Astrocyte (in vitro differentiated cells and primary cell): ENCODE measurements around the gene NWD2. TPM values are rescaled to one million over a fixed set of nuclear protein-coding genes. Genes with fewer than 3 reads are reported as not detected.

Experiments
- DNase-seq: peaks from one replicate; pipeline ENCODE4 v3.0.0-alpha.2; 2010; ENCODE audit warnings: low read depth
- FAIRE-seq: peaks from 2 replicates; lab custom pipeline; 2011; peaks lifted over from hg19 to GRCh38; lab: Jason Lieb, UNC
- H2AFZ ChIP-seq: 2 replicates; pipeline ENCODE4 v1.6.0; 2012; ENCODE audit warnings: low read depth, low read length, inconsistent platforms
- H3K27ac ChIP-seq: 2 replicates; pipeline ENCODE4 v1.5.1; 2011; ENCODE audit warnings: low read depth, low read length, inconsistent platforms
- H3K27me3 ChIP-seq: 2 replicates; pipeline ENCODE4 v1.6.0; 2011; ENCODE audit warnings: low read length, inconsistent platforms; ENCODE audit not compliant: insufficient read depth
- H3K36me3 ChIP-seq: 2 replicates; pipeline ENCODE4 v1.5.1; 2011; ENCODE audit warnings: low read length, inconsistent platforms; ENCODE audit not compliant: insufficient read depth
- H3K4me1 ChIP-seq: 2 replicates; pipeline ENCODE4 v1.5.1; 2011; ENCODE audit warnings: low read length, inconsistent platforms; ENCODE audit not compliant: insufficient read depth
- H3K4me2 ChIP-seq: 2 replicates; pipeline ENCODE4 v1.6.0; 2012; ENCODE audit warnings: low read length, inconsistent platforms
- H3K4me3 ChIP-seq: 2 replicates; pipeline ENCODE4 v1.5.1; 2011; ENCODE audit warnings: low read depth, mild to moderate bottlenecking, low read length, inconsistent platforms; ENCODE audit not compliant: insufficient read depth
- H3K79me2 ChIP-seq: 2 replicates; pipeline ENCODE4 v1.6.0; 2012; ENCODE audit warnings: mild to moderate bottlenecking, low read length, inconsistent platforms; ENCODE audit not compliant: insufficient read depth
- H3K9ac ChIP-seq: 2 replicates; pipeline ENCODE4 v1.6.0; 2012; ENCODE audit warnings: mild to moderate bottlenecking, low read length, inconsistent platforms
- H3K9me3 ChIP-seq: 2 replicates; pipeline ENCODE4 v1.5.1; 2012; ENCODE audit warnings: low read depth, mild to moderate bottlenecking, low read length, inconsistent platforms; ENCODE audit not compliant: insufficient read depth
- H4K20me1 ChIP-seq: 2 replicates; pipeline ENCODE4 v1.6.0; 2012; ENCODE audit warnings: low read length, inconsistent platforms; ENCODE audit not compliant: insufficient read depth
- H3K27ac Mint-ChIP-seq: one replicate; pipeline ENCODE4 v1.8.0; 2021; ENCODE audit warnings: mild to moderate bottlenecking, mixed read lengths; ENCODE audit not compliant: unreplicated experiment
- H3K27me3 Mint-ChIP-seq: one replicate; pipeline ENCODE4 v1.8.0; 2021; ENCODE audit warnings: low read depth, mixed read lengths; ENCODE audit not compliant: unreplicated experiment
- H3K36me3 Mint-ChIP-seq: one replicate; pipeline ENCODE4 v1.8.0; 2021; ENCODE audit warnings: low read depth, mixed read lengths; ENCODE audit not compliant: unreplicated experiment
- H3K4me1 Mint-ChIP-seq: one replicate; pipeline ENCODE4 v1.8.0; 2021; ENCODE audit warnings: low read depth, mixed read lengths; ENCODE audit not compliant: unreplicated experiment
- H3K4me3 Mint-ChIP-seq: one replicate; pipeline ENCODE4 v1.8.0; 2021; ENCODE audit warnings: mild to moderate bottlenecking, moderate library complexity, mixed read lengths; ENCODE audit not compliant: unreplicated experiment
- H3K9me3 Mint-ChIP-seq: one replicate; pipeline ENCODE4 v1.8.0; 2021; ENCODE audit warnings: mild to moderate bottlenecking, mixed read lengths; ENCODE audit not compliant: unreplicated experiment
- CTCF ChIP-seq: IDR thresholded peaks from 2 replicates; pipeline ENCODE4 v1.5.1; 2011; ENCODE audit warnings: low read depth, mild to moderate bottlenecking, inconsistent platforms, low read length, moderate library complexity; ENCODE audit not compliant: insufficient read depth
- EZH2 ChIP-seq: IDR thresholded peaks from 2 replicates; pipeline ENCODE4 v1.6.1; 2012; ENCODE audit warnings: mild to moderate bottlenecking, low read length, inconsistent platforms; ENCODE audit not compliant: insufficient read depth
- total RNA-seq: library from RNA; stranded (reverse); gene quantifications from 2 replicates; pipeline ENCODE4 v1.2.1, GENCODE V29; 2021

NWD2 gene
- total RNA-seq, 1 donor from 2014 or later, result not detected

GRCh38 chr4:37245391-37245954, 930 bp downstream of the NWD2 start:
- no peak overlapping the region for H3K27ac Mint-ChIP-seq
- no peaks in the 10 kb centered on the region for H4K20me1 ChIP-seq
- H3K9me3 Mint-ChIP-seq, result peaks cover 1% of the 10 kb centered on the region
- no peak overlapping the region for H3K9ac ChIP-seq
- peaks cover 81% of the 10 kb centered on the region for H3K27me3 Mint-ChIP-seq
- no peaks in the 10 kb centered on the region for H3K4me1 ChIP-seq
- no peak overlapping the region for H3K4me3 ChIP-seq
- H3K27me3 ChIP-seq, result peaks cover 29% of the 10 kb centered on the region
- peaks cover 2% of the 10 kb centered on the region for H3K4me1 Mint-ChIP-seq
- DNase-seq, result no peak
- H3K36me3 Mint-ChIP-seq, result no peaks in the 10 kb centered on the region
- no peaks in the 10 kb centered on the region for H3K36me3 ChIP-seq
- no peak overlapping the region for H2AFZ ChIP-seq
- TF ChIP-seq CTCF, result no peak
- no peak for TF ChIP-seq EZH2
- no peak overlapping the region for H3K27ac ChIP-seq
- FAIRE-seq, result no peak
- no peaks in the 10 kb centered on the region for H3K79me2 ChIP-seq
- peak overlapping the region; percentile 78 for H3K4me3 Mint-ChIP-seq
- no peaks in the 10 kb centered on the region for H3K9me3 ChIP-seq
- no peak overlapping the region for H3K4me2 ChIP-seq

- TF ChIP-seq EZH2, result no peak
- TF ChIP-seq CTCF, result no peak
- Histone ChIP-seq H3K9ac (no peak overlapping the region), H4K20me1 (no peaks in the 10 kb centered on the region), H3K9me3 (no peaks in the 10 kb centered on the region), H3K4me1 (no peaks in the 10 kb centered on the region), H3K4me3 (no peak overlapping the region), H3K27me3 (peaks cover 29% of the 10 kb centered on the region), H3K27ac (no peak overlapping the region), H2AFZ (no peak overlapping the region), H3K4me2 (no peak overlapping the region), H3K36me3 (no peaks in the 10 kb centered on the region), H3K79me2 (no peaks in the 10 kb centered on the region)
- H3K36me3 Mint-ChIP-seq, result no peaks in the 10 kb centered on the region
- no peak for DNase-seq
- H3K9me3 Mint-ChIP-seq, result peaks cover 3% of the 10 kb centered on the region
- FAIRE-seq, result no peak
- peaks cover 2% of the 10 kb centered on the region for H3K4me1 Mint-ChIP-seq
- H3K27ac Mint-ChIP-seq, result no peak overlapping the region
- peaks cover 72% of the 10 kb centered on the region for H3K27me3 Mint-ChIP-seq
- no peak overlapping the region for H3K4me3 Mint-ChIP-seq
Observed at GRCh38 chr4:37246891-37247290, 2.3 kb downstream of the NWD2 start.

GRCh38 chr4:37258221-37258620, 13.7 kb downstream of the NWD2 start:
- H3K27me3 Mint-ChIP-seq, result peaks cover 56% of the 10 kb centered on the region
- no peak for FAIRE-seq

More at GRCh38 chr4:37258221-37258620, 13.7 kb downstream of the NWD2 start:
- Mint-ChIP-seq H3K9me3 (no peaks in the 10 kb centered on the region), H3K4me1 (no peaks in the 10 kb centered on the region), H3K27ac (no peak overlapping the region), H3K4me3 (no peak overlapping the region), H3K36me3 (no peaks in the 10 kb centered on the region)
- Histone ChIP-seq H3K79me2 (no peaks in the 10 kb centered on the region), H3K9me3 (no peaks in the 10 kb centered on the region), H3K36me3 (no peaks in the 10 kb centered on the region), H3K27me3 (no peaks in the 10 kb centered on the region), H3K27ac (no peak overlapping the region), H3K4me2 (no peak overlapping the region), H3K4me3 (no peak overlapping the region), H2AFZ (no peak overlapping the region), H3K9ac (no peak overlapping the region), H4K20me1 (no peaks in the 10 kb centered on the region), H3K4me1 (no peaks in the 10 kb centered on the region)
- DNase-seq, result no peak
- TF ChIP-seq CTCF, result no peak
- TF ChIP-seq EZH2, result no peak
